ENCODE data around the gene SEMA3F. TPM values are rescaled to one million over a fixed set of nuclear protein-coding genes. Genes with fewer than 3 reads are reported as not detected.

SEMA3F gene
- total and polyA plus RNA-seq, 2 experiments from 2014 or later = 2.3 to 67.6 TPM

- Histone ChIP-seq H3K9me2 (ENCODE audit: insufficient read depth) (no peaks in the 10 kb centered on the region; the same call in 1 of the 2 replicates), H3K79me2 (replicated peaks; ENCODE audit: insufficient read depth) (peaks cover 32% of the 10 kb centered on the region), H2AFZ (peak overlapping the region; percentile 74; the same call in 1 of the 2 replicates), H3K4me1 (ENCODE audit: insufficient read depth) (peaks cover 50% of the 10 kb centered on the region), H3K36me3 (ENCODE audit: insufficient read depth) (no peaks in the 10 kb centered on the region), H3F3A (replicated peaks; ENCODE audit: low read depth) (peaks cover 9% of the 10 kb centered on the region; the same call in 1 of the 2 replicates), H3K27me3 (ENCODE audit: insufficient read depth) (peaks cover 21% of the 10 kb centered on the region), H3K27ac (ENCODE audit: low read depth) (no peak overlapping the region), H3K4me3 (peak overlapping the region; percentile 91), H3K4me2 (peak overlapping the region; percentile 91), H4K20me1 (replicated peaks; ENCODE audit: insufficient read depth) (0 out of 2 replicates have a peak, but pooled peaks cover 7% of the 10 kb centered on the region)
- TF ChIP-seq ZNF114 (CRISPR knock-in tag; IDR thresholded peaks at IDR 0.05) = no peak
- TF ChIP-seq CTCF (conservative IDR thresholded peaks at IDR 0.05; ENCODE audit: low read depth in 2 of 2) = peak in 1 of 2 experiments; percentile 43; a peak in 2 of 4 replicates
- Mint-ChIP-seq H3K4me1 (peaks cover 72% of the 10 kb centered on the region), H3K27me3 (ENCODE audit: insufficient read depth, low read depth, poor library complexity) (peaks cover 30% of the 10 kb centered on the region), H3K4me3 (peak overlapping the region; percentile 84), H3K36me3 (ENCODE audit: low read depth) (peaks cover 5% of the 10 kb centered on the region; the same call in 1 of the 3 replicates), H3K27ac (no peak overlapping the region), H3K9me3 (no peaks in the 10 kb centered on the region)
- ATAC-seq (peak; percentile 21), DNase-seq (ENCODE audit: low spot score) (peak; percentile 51)
Observed at GRCh38 chr3:50154476-50154839, 666 bp upstream of the SEMA3F start.

DNA sequence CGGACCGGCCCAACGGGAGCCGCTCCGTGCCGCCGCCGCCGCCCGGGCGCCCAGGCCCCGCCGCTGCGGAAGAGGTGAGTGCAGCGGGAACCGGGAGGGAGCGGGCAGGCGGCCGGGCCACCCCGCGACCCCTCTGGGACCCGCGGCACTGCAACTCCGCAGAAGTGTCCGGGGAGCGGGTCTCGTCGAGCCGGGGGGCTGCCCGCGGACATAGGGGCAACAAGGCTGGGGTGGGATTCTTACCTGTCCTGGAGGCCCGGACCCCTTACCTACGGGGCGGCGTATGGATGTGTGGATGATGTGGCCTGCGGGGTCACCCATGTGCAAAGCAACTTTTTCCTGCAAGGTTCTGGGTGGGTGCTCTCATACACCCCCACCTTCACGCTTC, 361 bp downstream of the SEMA3F start:
- Histone ChIP-seq H4K20me1 (replicated peaks; ENCODE audit: insufficient read depth) (peaks cover 7% of the 10 kb centered on the region; the same call in 1 of the 2 replicates), H3K79me2 (replicated peaks; ENCODE audit: insufficient read depth) (peaks cover 32% of the 10 kb centered on the region), H2AFZ (0 out of 2 replicates have a peak overlapping the region, but pooled peaks have one; percentile 28), H3K4me1 (ENCODE audit: insufficient read depth) (peaks cover 45% of the 10 kb centered on the region), H3K4me3 (peak overlapping the region; percentile 91), H3K27me3 (ENCODE audit: insufficient read depth) (peaks cover 21% of the 10 kb centered on the region), H3F3A (replicated peaks; ENCODE audit: low read depth) (peaks cover 9% of the 10 kb centered on the region; the same call in 1 of the 2 replicates), H3K9me2 (ENCODE audit: insufficient read depth) (no peaks in the 10 kb centered on the region; the same call in 1 of the 2 replicates), H3K36me3 (ENCODE audit: insufficient read depth) (no peaks in the 10 kb centered on the region), H3K4me2 (peak overlapping the region; percentile 99), H3K27ac (ENCODE audit: low read depth) (no peak overlapping the region)
- no peak overlapping the region for H3K27ac Mint-ChIP-seq
- peaks cover 30% of the 10 kb centered on the region for H3K27me3 Mint-ChIP-seq (ENCODE audit: insufficient read depth, low read depth, poor library complexity)
- peak overlapping the region; percentile 89 for H3K4me3 Mint-ChIP-seq
- peaks cover 13% of the 10 kb centered on the region; the same call in 1 of the 3 replicates for H3K36me3 Mint-ChIP-seq (ENCODE audit: low read depth)
- H3K9me3 Mint-ChIP-seq = no peaks in the 10 kb centered on the region
- DNase-seq (ENCODE audit: low spot score) (no peak), ATAC-seq (no peak)
- H3K4me1 Mint-ChIP-seq = peaks cover 69% of the 10 kb centered on the region
- no peak for TF ChIP-seq ZNF331 (CRISPR knock-in tag; IDR thresholded peaks at IDR 0.05; ENCODE audit: low read depth)
- TF ChIP-seq JUNB (IDR thresholded peaks at IDR 0.05; ENCODE audit: unreplicated experiment) = no peak
- no peak for TF ChIP-seq ZNF114 (CRISPR knock-in tag; IDR thresholded peaks at IDR 0.05)
- TF ChIP-seq ETS1 (IDR thresholded peaks at IDR 0.05) = no peak
- no peak for TF ChIP-seq CTCF (conservative IDR thresholded peaks at IDR 0.05; ENCODE audit: low read depth in 2 of 2)
- no peak for TF ChIP-seq STAT1 (IDR thresholded peaks at IDR 0.05; ENCODE audit: unreplicated experiment)
- TF ChIP-seq NANOG (IDR thresholded peaks at IDR 0.05; ENCODE audit: borderline replicate concordance) = no peak
- no peak for TF ChIP-seq CREB1 (CRISPR knock-in tag; IDR thresholded peaks at IDR 0.05; ENCODE audit: low read depth)
- no peak for TF ChIP-seq REST (IDR thresholded peaks at IDR 0.05; ENCODE audit: unreplicated experiment)
- TF ChIP-seq POLR2AphosphoS5 (IDR thresholded peaks at IDR 0.05; ENCODE audit: low read depth) = no peak

Data from GM23338 (cell line).